Lung microvascular endothelial cell (primary cell): ENCODE measurements around the gene PPP6R1. TPM values are rescaled to one million over a fixed set of nuclear protein-coding genes. Genes with fewer than 3 reads are reported as not detected.

ENCODE experiments used
- DNase-seq, 2 donors: peaks; one replicate each; pipeline versions ENCODE4 v3.0.0 to v3.0.0-alpha.2; 2010; ENCODE audit warnings: low read depth in 2 of 2
- total RNA-seq: library from RNA; depleted of rRNA; stranded (reverse); fragments of >200 nt; gene quantifications from 2 replicates; pipeline ENCODE4 v1.2.1, GENCODE V29; 2014

PPP6R1 gene
- total RNA-seq = 16.1 and 24.8 TPM in 2 replicates

- DNase-seq = peak; percentile 100
These were observed at the start of gene PPP6R1 for GRCh38 chr19:55258828-55259539. Gene PPP6R1 (minus strand): TSS chr19:55259017. CDS start chr19:55247103, 11,914 bp downstream.

GRCh38 chr19:55308281-55308680 lies 49.5 kb upstream of the PPP6R1 start:
- no peak for DNase-seq

GRCh38 chr19:55306712-55307111 lies 47.9 kb upstream of the PPP6R1 start:
- DNase-seq = no peak

- no peak for DNase-seq
These were observed 47.3 kb upstream of the PPP6R1 start for GRCh38 chr19:55305983-55306562.

- DNase-seq = peak; percentile 35 to 58
These were observed 46.7 kb upstream of the PPP6R1 start for GRCh38 chr19:55305491-55305890.

GRCh38 chr19:55304980-55305379 lies 46.2 kb upstream of the PPP6R1 start:
- DNase-seq = no peak

GRCh38 chr19:55304279-55304978 lies 45.6 kb upstream of the PPP6R1 start:
- peak; percentile 46 to 51 for DNase-seq

GRCh38 chr19:55303477-55303876 lies 44.7 kb upstream of the PPP6R1 start:
- peak; percentile 18 to 62 for DNase-seq

GRCh38 chr19:55302318-55302703 lies 43.5 kb upstream of the PPP6R1 start:
- no peak for DNase-seq

- peak; percentile 75 to 78 for DNase-seq
These were observed 42.9 kb upstream of the PPP6R1 start for GRCh38 chr19:55301459-55302317.

GRCh38 chr19:55300886-55301458 lies 42.2 kb upstream of the PPP6R1 start:
- no peak for DNase-seq

- no peak for DNase-seq
These were observed 41.2 kb upstream of the PPP6R1 start for GRCh38 chr19:55299991-55300390.

GRCh38 chr19:55297267-55297666 lies 38.5 kb upstream of the PPP6R1 start:
- no peak for DNase-seq

- DNase-seq = no peak
These were observed 30.4 kb upstream of the PPP6R1 start for GRCh38 chr19:55289117-55289796.

- DNase-seq = no peak
These were observed 28.7 kb upstream of the PPP6R1 start for GRCh38 chr19:55287361-55288079.

GRCh38 chr19:55285229-55285890 lies 26.5 kb upstream of the PPP6R1 start:
- DNase-seq = peak in 1 of 2 donors; percentile 40

- no peak for DNase-seq
These were observed 25.7 kb upstream of the PPP6R1 start for GRCh38 chr19:55284405-55285058.

GRCh38 chr19:55283548-55284377 lies 24.9 kb upstream of the PPP6R1 start, which contains the start of gene BRSK1:
Gene BRSK1 (plus strand): TSS chr19:55283997. CDS start chr19:55284443, 446 bp downstream.
- DNase-seq = no peak
